ENCODE measurements around the gene LYPD8.

LYPD8 gene

DNA sequence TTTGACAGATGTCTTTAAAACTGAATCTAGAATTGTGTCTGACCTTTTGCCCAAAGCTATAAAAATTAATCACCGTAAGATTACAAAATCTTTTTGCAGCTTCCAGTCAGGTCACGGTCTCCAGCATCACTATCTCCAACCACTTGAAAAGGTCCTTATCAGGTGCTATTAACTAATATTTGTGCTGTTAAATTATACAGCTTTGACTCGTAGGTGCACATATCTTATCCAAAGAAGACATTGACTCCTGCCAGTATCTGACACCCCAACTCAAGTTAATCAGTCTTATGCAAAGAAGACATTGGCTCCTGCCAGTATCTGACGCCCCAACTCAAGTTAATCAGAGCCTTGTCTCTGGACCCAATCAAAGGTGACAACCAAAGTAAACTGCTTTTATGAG is 19.9 kb upstream of the LYPD8 start:
- in situ Hi-C loops (cut with HindIII; ENCODE audit: low sequenced_read_pairs) = no loop called here
- no peak overlapping the region for H3K4me3 ChIP-seq (ENCODE audit: low read depth, low read length)
- DNase-seq (ENCODE audit: low read depth) = no peak
- TF ChIP-seq, protein P1, sequence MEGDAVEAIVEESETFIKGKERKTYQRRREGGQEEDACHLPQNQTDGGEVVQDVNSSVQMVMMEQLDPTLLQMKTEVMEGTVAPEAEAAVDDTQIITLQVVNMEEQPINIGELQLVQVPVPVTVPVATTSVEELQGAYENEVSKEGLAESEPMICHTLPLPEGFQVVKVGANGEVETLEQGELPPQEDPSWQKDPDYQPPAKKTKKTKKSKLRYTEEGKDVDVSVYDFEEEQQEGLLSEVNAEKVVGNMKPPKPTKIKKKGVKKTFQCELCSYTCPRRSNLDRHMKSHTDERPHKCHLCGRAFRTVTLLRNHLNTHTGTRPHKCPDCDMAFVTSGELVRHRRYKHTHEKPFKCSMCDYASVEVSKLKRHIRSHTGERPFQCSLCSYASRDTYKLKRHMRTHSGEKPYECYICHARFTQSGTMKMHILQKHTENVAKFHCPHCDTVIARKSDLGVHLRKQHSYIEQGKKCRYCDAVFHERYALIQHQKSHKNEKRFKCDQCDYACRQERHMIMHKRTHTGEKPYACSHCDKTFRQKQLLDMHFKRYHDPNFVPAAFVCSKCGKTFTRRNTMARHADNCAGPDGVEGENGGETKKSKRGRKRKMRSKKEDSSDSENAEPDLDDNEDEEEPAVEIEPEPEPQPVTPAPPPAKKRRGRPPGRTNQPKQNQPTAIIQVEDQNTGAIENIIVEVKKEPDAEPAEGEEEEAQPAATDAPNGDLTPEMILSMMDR (IDR thresholded peaks at IDR 0.05; ENCODE audit: low read depth, low read length, missing control alignments) = no peak

- in situ Hi-C loops (cut with HindIII; ENCODE audit: low sequenced_read_pairs) = no loop called here
Measured at GRCh38 chr1:248759644-248760043, 4.1 kb upstream of the LYPD8 start.

GRCh38 chr1:248758352-248758751 is 2.8 kb upstream of the LYPD8 start:
- no peak overlapping the region for H3K4me3 ChIP-seq (ENCODE audit: low read depth, low read length)
- in situ Hi-C loops (cut with HindIII; ENCODE audit: low sequenced_read_pairs) = no loop called here
- TF ChIP-seq, protein P1 (IDR thresholded peaks at IDR 0.05; ENCODE audit: low read depth, low read length, missing control alignments) = no peak
- DNase-seq (ENCODE audit: low read depth) = no peak

More at GRCh38 chr1:248759644-248760043, 4.1 kb upstream of the LYPD8 start:
- TF ChIP-seq, protein P1 (IDR thresholded peaks at IDR 0.05; ENCODE audit: low read depth, low read length, missing control alignments) = no peak
- DNase-seq (ENCODE audit: low read depth) = no peak
- no peak overlapping the region for H3K4me3 ChIP-seq (ENCODE audit: low read depth, low read length)

GRCh38 chr1:248757784-248758195 is 2.2 kb upstream of the LYPD8 start:
- in situ Hi-C loops (cut with HindIII; ENCODE audit: low sequenced_read_pairs) = no loop called here
- no peak overlapping the region for H3K4me3 ChIP-seq (ENCODE audit: low read depth, low read length)
- DNase-seq (ENCODE audit: low read depth) = no peak
- TF ChIP-seq, protein P1 (IDR thresholded peaks at IDR 0.05; ENCODE audit: low read depth, low read length, missing control alignments) = no peak

DNA sequence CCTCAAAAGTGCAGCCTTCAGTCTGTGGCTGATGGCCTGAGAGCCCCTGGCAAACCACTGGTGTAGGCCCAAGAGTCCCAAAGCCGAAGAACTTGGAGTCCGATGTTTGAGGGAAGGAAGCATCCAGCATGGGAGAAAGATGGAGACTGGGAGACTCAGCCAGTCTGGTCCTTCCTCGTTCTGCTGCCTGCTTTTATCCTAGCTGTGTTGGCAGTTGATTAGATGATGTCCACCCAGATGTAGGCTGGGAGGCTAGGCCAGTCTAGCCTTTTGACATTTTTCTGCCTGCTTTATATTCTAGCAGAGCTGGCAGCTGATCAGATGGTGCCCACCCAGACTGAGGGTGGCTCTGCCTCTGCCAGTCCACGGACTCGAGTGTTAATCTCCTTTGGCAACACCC is 1.1 kb upstream of the LYPD8 start:
- TF ChIP-seq, protein P1 (IDR thresholded peaks at IDR 0.05; ENCODE audit: low read depth, low read length, missing control alignments) = no peak
- no peak for DNase-seq (ENCODE audit: low read depth)
- no peak overlapping the region for H3K4me3 ChIP-seq (ENCODE audit: low read depth, low read length)
- in situ Hi-C loops (cut with HindIII; ENCODE audit: low sequenced_read_pairs) = no loop called here

GRCh38 chr1:248756151-248756550 is 592 bp upstream of the LYPD8 start:
- DNase-seq (ENCODE audit: low read depth) = no peak
- TF ChIP-seq, protein P1 (IDR thresholded peaks at IDR 0.05; ENCODE audit: low read depth, low read length, missing control alignments) = no peak
- no peak overlapping the region for H3K4me3 ChIP-seq (ENCODE audit: low read depth, low read length)
- in situ Hi-C loops (cut with HindIII; ENCODE audit: low sequenced_read_pairs) = no loop called here
